Loucy (cell line): ENCODE measurements around the gene VPS52.

Experiments used
- H2AFZ ChIP-seq: fragments of 200-600 bp; sonication (generic); 2 replicates; pipeline ENCODE4 v1.6.0; 2016; ENCODE audit warnings: antibody characterized with exemption, mild to moderate bottlenecking, low read length, moderate library complexity
- H3F3A ChIP-seq: fragments of 200-600 bp; 2 replicates; pipeline ENCODE4 v1.6.0; 2016; ENCODE audit warnings: antibody characterized with exemption, low read depth, mild to moderate bottlenecking
- H3K27me3 ChIP-seq: fragments of 200-600 bp; sonication (generic); 2 replicates; pipeline ENCODE4 v1.6.1; 2014; ENCODE audit warnings: low read length, mild to moderate bottlenecking; ENCODE audit not compliant: insufficient read depth, poor library complexity, severe bottlenecking
- H3K36me3 ChIP-seq: fragments of 200-600 bp; sonication (generic); 2 replicates; pipeline ENCODE4 v1.6.1; 2016; ENCODE audit warnings: low read length; ENCODE audit not compliant: insufficient read depth
- H3K4me1 ChIP-seq: fragments of 200-600 bp; sonication (generic); 2 replicates; pipeline ENCODE4 v1.5.1; 2014; ENCODE audit warnings: low read length, mild to moderate bottlenecking; ENCODE audit not compliant: insufficient read depth, poor library complexity, severe bottlenecking
- H3K4me2 ChIP-seq: fragments of 200-600 bp; sonication (generic); 2 replicates; pipeline ENCODE4 v1.6.0; 2014; ENCODE audit warnings: antibody characterized with exemption, low read length, low read depth, mild to moderate bottlenecking; ENCODE audit not compliant: poor library complexity, severe bottlenecking
- H3K4me3 ChIP-seq: fragments of 200-600 bp; sonication (generic); 2 replicates; pipeline ENCODE4 v1.5.1; 2014; ENCODE audit warnings: low read length, mild to moderate bottlenecking, mixed read lengths; ENCODE audit not compliant: poor library complexity, severe bottlenecking
- H3K79me2 ChIP-seq: fragments of 200-600 bp; sonication (generic); 2 replicates; pipeline ENCODE4 v1.6.1; 2014; ENCODE audit warnings: low read length; ENCODE audit not compliant: insufficient read depth
- H3K9ac ChIP-seq: fragments of 200-600 bp; sonication (generic); 2 replicates; pipeline ENCODE4 v1.6.0; 2014; ENCODE audit warnings: mild to moderate bottlenecking, low read depth, low read length, moderate library complexity; ENCODE audit not compliant: poor library complexity, severe bottlenecking
- H3K9me2 ChIP-seq: fragments of 200-600 bp; sonication (generic); replicated peaks from 2 replicates; pipeline ENCODE4 v1.6.1; 2016; ENCODE audit warnings: low read depth, low read length, mixed read lengths
- H3K9me3 ChIP-seq: fragments of 200-600 bp; sonication (generic); 2 replicates; pipeline ENCODE4 v1.6.1; 2014; ENCODE audit warnings: mild to moderate bottlenecking, antibody characterized with exemption, low read length, low read depth; ENCODE audit not compliant: insufficient read depth
- H4K20me1 ChIP-seq: fragments of 200-600 bp; sonication (generic); 2 replicates; pipeline ENCODE4 v1.6.0; 2014; ENCODE audit warnings: antibody characterized with exemption, low read length, mild to moderate bottlenecking; ENCODE audit not compliant: insufficient read depth, poor library complexity, severe bottlenecking
- EZH2phosphoT487 ChIP-seq: fragments of 200-600 bp; IDR thresholded peaks from 2 replicates; pipeline ENCODE4 v1.6.1; 2018; ENCODE audit warnings: antibody characterized with exemption, mild to moderate bottlenecking, moderate library complexity, borderline replicate concordance
- TF ChIP-seq, protein P1 (sequence below): fragments of 200-600 bp; sonication (generic); conservative IDR thresholded peaks from 2 replicates; pipeline ENCODE4 v1.5.1; 2014; ENCODE audit warnings: mild to moderate bottlenecking, antibody characterized with exemption, low read length

VPS52 gene

DNA sequence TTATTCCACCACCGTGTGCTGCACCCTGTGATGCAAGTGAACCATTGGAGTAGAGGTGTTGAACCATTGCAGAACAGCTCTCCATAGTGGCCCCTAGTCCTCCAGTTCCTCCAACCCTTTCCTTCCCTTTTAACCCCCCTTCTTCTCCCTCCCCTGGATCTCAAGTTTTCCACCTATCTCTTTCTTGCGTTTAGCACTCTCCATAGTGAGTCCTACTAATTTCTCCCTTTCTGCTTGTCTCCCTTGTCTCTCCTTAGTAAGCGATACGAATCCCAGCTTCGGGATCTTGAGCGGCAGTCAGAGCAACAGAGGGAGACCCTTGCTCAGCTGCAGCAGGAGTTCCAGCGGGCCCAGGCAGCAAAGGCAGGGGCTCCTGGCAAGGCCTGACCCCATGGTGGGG, 18.8 kb upstream of the VPS52 start:
- Histone ChIP-seq H4K20me1 (no peaks in the 10 kb centered on the region), H3K9me3 (no peaks in the 10 kb centered on the region), H3K36me3 (peaks cover 17% of the 10 kb centered on the region; the same call in 1 of the 2 replicates)

DNA sequence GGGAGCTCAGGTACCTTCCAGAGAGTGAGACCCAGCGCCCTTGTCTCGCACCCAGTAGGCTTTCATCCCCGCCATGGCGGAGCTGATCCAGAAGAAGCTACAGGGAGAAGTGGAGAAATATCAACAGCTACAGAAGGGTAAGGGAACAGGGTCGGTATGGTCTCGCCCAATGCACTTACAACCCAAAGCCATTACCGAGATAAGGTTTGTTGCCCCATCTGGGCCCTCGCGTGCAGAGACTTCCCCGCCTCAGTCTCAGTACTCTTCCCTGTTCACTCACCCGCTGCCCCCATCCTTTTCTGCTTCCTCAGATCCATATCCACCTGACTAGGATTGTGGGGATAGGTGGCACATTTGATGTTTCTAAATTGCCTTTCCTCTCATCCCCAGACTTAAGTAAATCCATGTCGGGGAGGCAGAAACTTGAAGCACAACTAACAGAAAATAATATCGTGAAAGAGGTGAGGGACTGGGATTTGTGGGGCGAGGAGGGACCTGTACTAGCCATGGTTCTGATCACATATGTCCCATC, 18.2 kb upstream of the VPS52 start:
- H3K9me3 ChIP-seq: no peaks in the 10 kb centered on the region
- H3K36me3 ChIP-seq: peaks cover 17% of the 10 kb centered on the region; the same call in 1 of the 2 replicates
- H2AFZ ChIP-seq: peak overlapping the region; percentile 94; the same call in 1 of the 2 replicates
- H3K9me2 ChIP-seq: no peaks in the 10 kb centered on the region
- no peak for TF ChIP-seq EZH2phosphoT487
- TF ChIP-seq, protein P1, sequence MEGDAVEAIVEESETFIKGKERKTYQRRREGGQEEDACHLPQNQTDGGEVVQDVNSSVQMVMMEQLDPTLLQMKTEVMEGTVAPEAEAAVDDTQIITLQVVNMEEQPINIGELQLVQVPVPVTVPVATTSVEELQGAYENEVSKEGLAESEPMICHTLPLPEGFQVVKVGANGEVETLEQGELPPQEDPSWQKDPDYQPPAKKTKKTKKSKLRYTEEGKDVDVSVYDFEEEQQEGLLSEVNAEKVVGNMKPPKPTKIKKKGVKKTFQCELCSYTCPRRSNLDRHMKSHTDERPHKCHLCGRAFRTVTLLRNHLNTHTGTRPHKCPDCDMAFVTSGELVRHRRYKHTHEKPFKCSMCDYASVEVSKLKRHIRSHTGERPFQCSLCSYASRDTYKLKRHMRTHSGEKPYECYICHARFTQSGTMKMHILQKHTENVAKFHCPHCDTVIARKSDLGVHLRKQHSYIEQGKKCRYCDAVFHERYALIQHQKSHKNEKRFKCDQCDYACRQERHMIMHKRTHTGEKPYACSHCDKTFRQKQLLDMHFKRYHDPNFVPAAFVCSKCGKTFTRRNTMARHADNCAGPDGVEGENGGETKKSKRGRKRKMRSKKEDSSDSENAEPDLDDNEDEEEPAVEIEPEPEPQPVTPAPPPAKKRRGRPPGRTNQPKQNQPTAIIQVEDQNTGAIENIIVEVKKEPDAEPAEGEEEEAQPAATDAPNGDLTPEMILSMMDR: no peak
- peaks cover 42% of the 10 kb centered on the region for H3K79me2 ChIP-seq
- peaks cover 17% of the 10 kb centered on the region for H3K4me1 ChIP-seq
- peak overlapping the region; percentile 100 for H3K4me2 ChIP-seq
- H3F3A ChIP-seq: no peaks in the 10 kb centered on the region
- H3K4me3 ChIP-seq: peak overlapping the region; percentile 81
- no peaks in the 10 kb centered on the region for H3K27me3 ChIP-seq
- H3K9ac ChIP-seq: peak overlapping the region; percentile 80
- H4K20me1 ChIP-seq: no peaks in the 10 kb centered on the region

More for the DNA sequence above, 18.8 kb upstream of the VPS52 start:
- TF ChIP-seq EZH2phosphoT487: no peak
- TF ChIP-seq, protein P1: no peak
- peaks cover 17% of the 10 kb centered on the region for H3K4me1 ChIP-seq
- H3F3A ChIP-seq: no peaks in the 10 kb centered on the region
- H3K9ac ChIP-seq: peak overlapping the region; percentile 80
- H3K79me2 ChIP-seq: peaks cover 42% of the 10 kb centered on the region
- peak overlapping the region; percentile 81 for H3K4me3 ChIP-seq
- peak overlapping the region; percentile 100 for H3K4me2 ChIP-seq
- no peaks in the 10 kb centered on the region for H3K27me3 ChIP-seq
- H3K9me2 ChIP-seq: no peaks in the 10 kb centered on the region
- H2AFZ ChIP-seq: no peak overlapping the region

DNA sequence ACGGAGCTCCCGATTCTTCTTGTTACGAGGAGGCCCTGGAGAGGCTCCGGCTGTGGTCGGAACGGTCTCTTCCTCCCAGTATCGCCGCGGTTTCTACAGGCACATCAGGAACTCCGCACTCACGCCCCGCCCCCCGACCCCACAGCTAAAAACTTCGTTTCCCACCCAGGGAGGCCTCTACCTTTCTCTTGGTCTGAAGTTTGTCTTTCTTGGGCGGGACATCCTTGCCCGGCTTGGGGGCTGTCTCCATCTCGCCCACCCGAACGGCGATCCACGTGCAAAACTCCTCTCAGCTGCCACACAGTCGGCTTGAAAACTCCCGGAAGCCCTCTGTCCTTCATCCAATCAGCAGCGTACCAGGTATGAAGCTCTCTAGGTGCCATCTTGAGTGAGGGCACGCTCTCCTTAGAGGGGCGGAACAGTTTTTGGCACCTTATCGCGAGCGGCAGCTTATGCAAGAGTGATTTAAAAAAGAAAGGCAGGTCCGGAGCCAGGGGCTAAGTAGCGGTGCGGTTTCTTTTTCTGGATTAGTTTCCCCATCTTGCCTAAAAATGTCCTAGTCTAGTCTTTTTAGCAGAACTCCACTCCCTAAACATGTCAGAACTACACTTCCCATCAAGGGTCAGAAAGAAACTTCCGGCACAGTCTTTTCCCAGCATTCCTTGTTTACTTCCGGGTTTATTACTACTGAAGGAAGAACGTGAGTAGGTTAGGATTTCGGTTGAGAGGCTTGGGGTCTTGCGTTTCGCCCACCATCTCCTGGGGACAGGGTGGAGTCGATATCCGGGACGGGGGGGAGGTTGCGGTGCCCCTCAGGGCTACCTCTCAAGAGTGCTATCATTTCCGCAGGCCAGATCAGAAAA, 17.5 kb upstream of the VPS52 start, which contains the start of the genes PFDN6 and WDR46:
TSS of gene PFDN6 (plus strand) at position 681 of the 863 bp plus-strand sequence. CDS start 256 bp downstream, outside the sequence.
TSS of gene WDR46 (minus strand) at position 319 of the 863 bp plus-strand sequence. CDS start at position 250, 69 bp downstream.
- peak within 1 kb of the TSS; percentile 81 for H3K4me3 ChIP-seq
- peak within 1 kb of the TSS; percentile 94 for H2AFZ ChIP-seq
- peaks cover 17% of the 10 kb centered on the region; the same call in 1 of the 2 replicates for H3K36me3 ChIP-seq
- H3K9me3 ChIP-seq: no peaks in the 10 kb centered on the region
- no peaks in the 10 kb centered on the region for H3K9me2 ChIP-seq
- no peaks in the 10 kb centered on the region for H3K27me3 ChIP-seq
- H3K79me2 ChIP-seq: peaks cover 42% of the 10 kb centered on the region
- H3F3A ChIP-seq: no peaks in the 10 kb centered on the region
- H3K9ac ChIP-seq: peak within 1 kb of the TSS; percentile 80
- TF ChIP-seq, protein P1: no peak
- no peak for TF ChIP-seq EZH2phosphoT487
- H4K20me1 ChIP-seq: no peaks in the 10 kb centered on the region
- H3K4me1 ChIP-seq: peaks cover 17% of the 10 kb centered on the region
- H3K4me2 ChIP-seq: peak within 1 kb of the TSS; percentile 100
